DMS53 treated with DMSO at 0.1 percent for 48 hours (cell line): ENCODE measurements around the gene CPED1.
"Not testable (repeated sequence)": the region's sequence is repeated elsewhere in the genome, so short reads cannot be mapped to it uniquely, and the experiment has no call there.

Experiments
- DNase-seq: peaks from one replicate; lab custom pipeline; 2025; ENCODE audit not compliant: unreplicated experiment; lab: John Stamatoyannopoulos, UW

Gene CPED1

GRCh38 chr7:121178452-121178851 is 189.9 kb downstream of the CPED1 start:
- no peak for DNase-seq

GRCh38 chr7:121178869-121179497 is 190.5 kb downstream of the CPED1 start:
- DNase-seq: no peak

- DNase-seq: no peak
Observed at GRCh38 chr7:121180436-121181063, 192.0 kb downstream of the CPED1 start.

GRCh38 chr7:121181357-121181756 is 192.8 kb downstream of the CPED1 start:
- DNase-seq: no peak

- no peak for DNase-seq
Observed at GRCh38 chr7:121182281-121182680, 193.8 kb downstream of the CPED1 start.

GRCh38 chr7:121182902-121183301 is 194.4 kb downstream of the CPED1 start:
- no peak for DNase-seq

- DNase-seq: not testable (repeated sequence)
Observed at GRCh38 chr7:121183883-121184282, 195.4 kb downstream of the CPED1 start.

- peak; percentile 77 for DNase-seq
Observed at GRCh38 chr7:121186746-121187145, 198.2 kb downstream of the CPED1 start.

- DNase-seq: no peak
Observed at GRCh38 chr7:121187222-121187621, 198.7 kb downstream of the CPED1 start.

- DNase-seq: no peak
Observed at GRCh38 chr7:121187676-121188075, 199.2 kb downstream of the CPED1 start.

- DNase-seq: no peak
Observed at GRCh38 chr7:121192834-121193233, 204.3 kb downstream of the CPED1 start.

GRCh38 chr7:121195010-121195409 is 206.5 kb downstream of the CPED1 start:
- no peak for DNase-seq

- DNase-seq: no peak
Observed at GRCh38 chr7:121195874-121196273, 207.4 kb downstream of the CPED1 start.

GRCh38 chr7:121196286-121196685 is 207.8 kb downstream of the CPED1 start:
- no peak for DNase-seq

GRCh38 chr7:121197455-121197854 is 208.9 kb downstream of the CPED1 start:
- DNase-seq: no peak

- no peak for DNase-seq
Observed at GRCh38 chr7:121198502-121198901, 210.0 kb downstream of the CPED1 start.

- DNase-seq: no peak
Observed at GRCh38 chr7:121202125-121202524, 213.6 kb downstream of the CPED1 start.

- DNase-seq: no peak
Observed at GRCh38 chr7:121202834-121203233, 214.3 kb downstream of the CPED1 start.

- no peak for DNase-seq
Observed at GRCh38 chr7:121204537-121204936, 216.0 kb downstream of the CPED1 start.

- DNase-seq: no peak
Observed at GRCh38 chr7:121205777-121206176, 217.3 kb downstream of the CPED1 start.

- no peak for DNase-seq
Observed at GRCh38 chr7:121211253-121211652, 222.7 kb downstream of the CPED1 start.

- no peak for DNase-seq
Observed at GRCh38 chr7:121212036-121212435, 223.5 kb downstream of the CPED1 start.

GRCh38 chr7:121214657-121215056 is 226.1 kb downstream of the CPED1 start:
- DNase-seq: no peak
